ENCODE data around the gene GAS2L2. TPM values are rescaled to one million over a fixed set of nuclear protein-coding genes. Genes with fewer than 3 reads are reported as not detected.

GAS2L2 gene
- total and polyA plus RNA-seq, 2 experiments from 2014 or later: 0.06 TPM; not detected in 1

- Histone ChIP-seq H2AFZ (no peak overlapping the region), H3K79me2 (replicated peaks; ENCODE audit: insufficient read depth) (no peaks in the 10 kb centered on the region)
- no peak overlapping the region for H3K27ac Mint-ChIP-seq
Measured at GRCh38 chr17:35784895-35785294, 31.9 kb upstream of the GAS2L2 start.

More at GRCh38 chr17:35784895-35785294, 31.9 kb upstream of the GAS2L2 start:
- no peaks in the 10 kb centered on the region for H3K4me1 Mint-ChIP-seq
- Histone ChIP-seq H4K20me1 (replicated peaks; ENCODE audit: insufficient read depth) (no peaks in the 10 kb centered on the region), H3K9me2 (ENCODE audit: insufficient read depth) (no peaks in the 10 kb centered on the region), H3K4me2 (no peak overlapping the region), H3F3A (replicated peaks; ENCODE audit: low read depth) (no peaks in the 10 kb centered on the region), H3K27ac (ENCODE audit: low read depth) (no peak overlapping the region), H3K4me3 (no peak overlapping the region), H3K4me1 (ENCODE audit: insufficient read depth) (no peaks in the 10 kb centered on the region), H3K36me3 (ENCODE audit: insufficient read depth) (no peaks in the 10 kb centered on the region), H3K27me3 (ENCODE audit: insufficient read depth) (no peaks in the 10 kb centered on the region)
- H3K4me3 Mint-ChIP-seq: no peak overlapping the region
- no peak for TF ChIP-seq ZNF462 (CRISPR knock-in tag; IDR thresholded peaks at IDR 0.05)
- TF ChIP-seq STAT1 (IDR thresholded peaks at IDR 0.05; ENCODE audit: unreplicated experiment): no peak
- no peak for TF ChIP-seq JUNB (IDR thresholded peaks at IDR 0.05; ENCODE audit: unreplicated experiment)
- no peak for TF ChIP-seq POLR2AphosphoS5 (IDR thresholded peaks at IDR 0.05; ENCODE audit: low read depth)
- TF ChIP-seq CREB1 (CRISPR knock-in tag; IDR thresholded peaks at IDR 0.05; ENCODE audit: low read depth): no peak
- no peak for TF ChIP-seq ETS1 (IDR thresholded peaks at IDR 0.05)
- no peak for TF ChIP-seq ZNF331 (CRISPR knock-in tag; IDR thresholded peaks at IDR 0.05; ENCODE audit: low read depth)
- TF ChIP-seq NANOG (IDR thresholded peaks at IDR 0.05; ENCODE audit: borderline replicate concordance): no peak
- no peak for TF ChIP-seq EZH2 (IDR thresholded peaks at IDR 0.05; ENCODE audit: low read depth, unreplicated experiment)
- TF ChIP-seq CTCF (conservative IDR thresholded peaks at IDR 0.05; ENCODE audit: low read depth in 2 of 2): no peak
- no peak for DNase-seq (ENCODE audit: low spot score)
- H3K9me3 Mint-ChIP-seq: no peaks in the 10 kb centered on the region
- no peaks in the 10 kb centered on the region for H3K36me3 Mint-ChIP-seq (ENCODE audit: low read depth)
- no peak for ATAC-seq
- peaks cover 3% of the 10 kb centered on the region for H3K27me3 Mint-ChIP-seq (ENCODE audit: insufficient read depth, low read depth, poor library complexity)

All from GM23338 (cell line).